Kidney (tissue), 14 donors: ENCODE results near the gene PADI1. TPM values are rescaled to one million over a fixed set of nuclear protein-coding genes. Genes with fewer than 3 reads are reported as not detected.
A peak's percentile ranks its signal among the peaks of the same experiment; 100 is the strongest.

ENCODE experiments used
- DNase-seq, 5 donors: peaks; one replicate each; pipeline ENCODE4 v3.0.0-alpha.2; 2013 to 2020
- FAIRE-seq: peaks from 2 replicates; lab custom pipeline; 2012; peaks lifted over from hg19 to GRCh38; lab: Jason Lieb, UNC
- H3K27ac ChIP-seq, 2 donors: one replicate each; pipeline ENCODE4 v1.7.0; 2013; ENCODE audit warnings: low read depth in 2 of 2, low read length in 2 of 2, inconsistent platforms in 1 of 2
- H3K27me3 ChIP-seq: one replicate; pipeline ENCODE4 v1.7.1; 2013; ENCODE audit warnings: low read length, inconsistent platforms; ENCODE audit not compliant: control insufficient read depth, insufficient read depth
- H3K36me3 ChIP-seq, 3 donors: one replicate each; pipeline versions ENCODE4 v1.7.0 to v1.7.1; 2013; ENCODE audit warnings: low read length in 3 of 3, control low read depth in 1 of 3, inconsistent platforms in 1 of 3; ENCODE audit not compliant: insufficient read depth in 3 of 3, control insufficient read depth in 2 of 3
- H3K4me1 ChIP-seq, 3 donors: one replicate each; pipeline versions ENCODE4 v1.7.0 to v1.7.1; 2013; ENCODE audit warnings: low read length in 3 of 3, inconsistent platforms in 1 of 3, low read depth in 1 of 3; ENCODE audit not compliant: control insufficient read depth in 2 of 3, insufficient read depth in 2 of 3
- H3K4me3 ChIP-seq, 3 donors: one replicate each; pipeline versions ENCODE4 v1.7.0 to v1.8.1; 2013; ENCODE audit warnings: low read length in 3 of 3, control low read depth in 1 of 3, inconsistent platforms in 1 of 3
- H3K9ac ChIP-seq, 3 donors: one replicate each; pipeline versions ENCODE4 v1.7.0 to v1.7.1; 2013; ENCODE audit warnings: low read length in 3 of 3, control low read depth in 1 of 3, inconsistent platforms in 1 of 3
- H3K9me3 ChIP-seq, 3 donors: one replicate each; pipeline versions ENCODE4 v1.7.0 to v1.7.1; 2013; ENCODE audit warnings: low read length in 3 of 3, control low read depth in 1 of 3, inconsistent platforms in 1 of 3; ENCODE audit not compliant: control insufficient read depth in 2 of 3, insufficient read depth in 1 of 3
- CTCF ChIP-seq: IDR thresholded peaks from 3 replicates; pipeline ENCODE4 v1.5.1; 2012; ENCODE audit warnings: mild to moderate bottlenecking, moderate library complexity, borderline replicate concordance; ENCODE audit not compliant: insufficient read depth; ENCODE audit errors: extremely low read depth
- intact Hi-C: fragments of 100-400 bp; cut with DNase I; formaldehyde crosslinking; loops from one replicate; pipeline ENCODE4 v1.11.1; 2022
- polyA plus RNA-seq: library from polyadenylated mRNA; stranded (reverse); fragments of 350-450 nt; fragmentation: Illumina TruSeq; extraction: RNeasy Lipid Tissue Mini Kit (QIAGEN cat#74804); gene quantifications from one replicate; pipeline ENCODE4 v1.2.3, GENCODE V29; 2014; ENCODE audit warnings: low read depth, low replicate concordance; ENCODE audit not compliant: insufficient read depth
- total RNA-seq: library from RNA; stranded (reverse); fragmentation: NEBNext Ultra II Directional; extraction: Animal tissue kit (Norgen Biotek cat#: 25700); gene quantifications from one replicate; pipeline ENCODE4 v1.2.1, GENCODE V29; 2021
- donor health status: control.
- donor health status: control.
- donor health status: control.
- donor health status: control.
- donor health status: control.
- donor health status: DM: yes; HTN: yes; CAD: no.
- donor health status: Normal renal cell carcinoma (clear cell type).

PADI1 gene
- total and polyA plus RNA-seq, 2 donors from 2014 or later = 1.3 TPM; not detected in 1

- no peak for TF ChIP-seq CTCF
- H3K4me1 ChIP-seq = no peaks in the 10 kb centered on the region
- H3K27me3 ChIP-seq = no peaks in the 10 kb centered on the region
- no peak overlapping the region for H3K4me3 ChIP-seq
- H3K9me3 ChIP-seq = peaks cover 0 to 6% (median 0%) of the 10 kb centered on the region in 3 donors
- FAIRE-seq (no peak), DNase-seq (peak in 1 of 5 donors; percentile 30)
- H3K27ac ChIP-seq = no peak overlapping the region
- intact Hi-C loops = no loop called here
- no peak overlapping the region for H3K9ac ChIP-seq
- H3K36me3 ChIP-seq = no peaks in the 10 kb centered on the region
Measured at GRCh38 chr1:17183388-17184160, 21.4 kb upstream of the PADI1 start.

- DNase-seq (peak in 2 of 5 donors; percentile 16 to 46), FAIRE-seq (no peak)
- intact Hi-C loops = no loop called here
Measured at GRCh38 chr1:17184161-17184665, 20.7 kb upstream of the PADI1 start.

GRCh38 chr1:17184822-17185484 lies 20.0 kb upstream of the PADI1 start:
- no peaks in the 10 kb centered on the region for H3K27me3 ChIP-seq
- intact Hi-C loops = no loop called here
- no peak overlapping the region for H3K4me3 ChIP-seq
- no peak overlapping the region for H3K27ac ChIP-seq
- H3K36me3 ChIP-seq = no peaks in the 10 kb centered on the region
- H3K9ac ChIP-seq = no peak overlapping the region
- DNase-seq (peak in 2 of 5 donors; percentile 18 to 69), FAIRE-seq (no peak)
- no peak for TF ChIP-seq CTCF
- no peaks in the 10 kb centered on the region for H3K4me1 ChIP-seq
- peaks cover 0 to 6% (median 0%) of the 10 kb centered on the region in 3 donors for H3K9me3 ChIP-seq

More at GRCh38 chr1:17184161-17184665, 20.7 kb upstream of the PADI1 start:
- no peak overlapping the region for H3K4me3 ChIP-seq
- H3K27ac ChIP-seq = no peak overlapping the region
- no peaks in the 10 kb centered on the region for H3K36me3 ChIP-seq
- H3K27me3 ChIP-seq = no peaks in the 10 kb centered on the region
- no peak for TF ChIP-seq CTCF
- no peaks in the 10 kb centered on the region for H3K4me1 ChIP-seq
- no peak overlapping the region for H3K9ac ChIP-seq
- H3K9me3 ChIP-seq = peaks cover 0 to 6% (median 0%) of the 10 kb centered on the region in 3 donors
